Kidney (tissue), 14 donors: Measurements from ENCODE around the gene OBSCN. TPM values are rescaled to one million over a fixed set of nuclear protein-coding genes. Genes with fewer than 3 reads are reported as not detected.
A peak's percentile ranks its signal among the peaks of the same experiment; 100 is the strongest.

Experiments
- DNase-seq, 5 donors: peaks; one replicate each; pipeline ENCODE4 v3.0.0-alpha.2; 2013 to 2020
- FAIRE-seq: peaks from 2 replicates; lab custom pipeline; 2012; peaks lifted over from hg19 to GRCh38; lab: Jason Lieb, UNC
- H3K27ac ChIP-seq, 2 donors: one replicate each; pipeline ENCODE4 v1.7.0; 2013; ENCODE audit warnings: low read depth in 2 of 2, low read length in 2 of 2, inconsistent platforms in 1 of 2
- H3K27me3 ChIP-seq: one replicate; pipeline ENCODE4 v1.7.1; 2013; ENCODE audit warnings: low read length, inconsistent platforms; ENCODE audit not compliant: control insufficient read depth, insufficient read depth
- H3K36me3 ChIP-seq, 3 donors: one replicate each; pipeline versions ENCODE4 v1.7.0 to v1.7.1; 2013; ENCODE audit warnings: low read length in 3 of 3, control low read depth in 1 of 3, inconsistent platforms in 1 of 3; ENCODE audit not compliant: insufficient read depth in 3 of 3, control insufficient read depth in 2 of 3
- H3K4me1 ChIP-seq, 3 donors: one replicate each; pipeline versions ENCODE4 v1.7.0 to v1.7.1; 2013; ENCODE audit warnings: low read length in 3 of 3, inconsistent platforms in 1 of 3, low read depth in 1 of 3; ENCODE audit not compliant: control insufficient read depth in 2 of 3, insufficient read depth in 2 of 3
- H3K4me3 ChIP-seq, 3 donors: one replicate each; pipeline versions ENCODE4 v1.7.0 to v1.8.1; 2013; ENCODE audit warnings: low read length in 3 of 3, control low read depth in 1 of 3, inconsistent platforms in 1 of 3
- H3K9ac ChIP-seq, 3 donors: one replicate each; pipeline versions ENCODE4 v1.7.0 to v1.7.1; 2013; ENCODE audit warnings: low read length in 3 of 3, control low read depth in 1 of 3, inconsistent platforms in 1 of 3
- H3K9me3 ChIP-seq, 3 donors: one replicate each; pipeline versions ENCODE4 v1.7.0 to v1.7.1; 2013; ENCODE audit warnings: low read length in 3 of 3, control low read depth in 1 of 3, inconsistent platforms in 1 of 3; ENCODE audit not compliant: control insufficient read depth in 2 of 3, insufficient read depth in 1 of 3
- intact Hi-C: fragments of 100-400 bp; cut with DNase I; formaldehyde crosslinking; loops from one replicate; pipeline ENCODE4 v1.11.1; 2022
- polyA plus RNA-seq: library from polyadenylated mRNA; stranded (reverse); fragments of 350-450 nt; fragmentation: Illumina TruSeq; extraction: RNeasy Lipid Tissue Mini Kit (QIAGEN cat#74804); gene quantifications from one replicate; pipeline ENCODE4 v1.2.3, GENCODE V29; 2014; ENCODE audit warnings: low read depth, low replicate concordance; ENCODE audit not compliant: insufficient read depth
- total RNA-seq: library from RNA; stranded (reverse); fragmentation: NEBNext Ultra II Directional; extraction: Animal tissue kit (Norgen Biotek cat#: 25700); gene quantifications from one replicate; pipeline ENCODE4 v1.2.1, GENCODE V29; 2021
- TF ChIP-seq, protein P1 (sequence below): IDR thresholded peaks from 3 replicates; pipeline ENCODE4 v1.5.1; 2012; ENCODE audit warnings: mild to moderate bottlenecking, moderate library complexity, borderline replicate concordance; ENCODE audit not compliant: insufficient read depth; ENCODE audit errors: extremely low read depth
- donor health status: control.
- donor health status: control.
- donor health status: control.
- donor health status: control.
- donor health status: control.
- donor health status: DM: yes; HTN: yes; CAD: no.
- donor health status: Normal renal cell carcinoma (clear cell type).

OBSCN gene
- total and polyA plus RNA-seq, 2 donors from 2014 or later = 14.5 to 30.0 TPM

- peaks cover 0 to 26% (median 3%) of the 10 kb centered on the region in 3 donors for H3K9me3 ChIP-seq
- H3K9ac ChIP-seq = no peak overlapping the region
- DNase-seq (no peak), FAIRE-seq (no peak)
- TF ChIP-seq, protein P1, sequence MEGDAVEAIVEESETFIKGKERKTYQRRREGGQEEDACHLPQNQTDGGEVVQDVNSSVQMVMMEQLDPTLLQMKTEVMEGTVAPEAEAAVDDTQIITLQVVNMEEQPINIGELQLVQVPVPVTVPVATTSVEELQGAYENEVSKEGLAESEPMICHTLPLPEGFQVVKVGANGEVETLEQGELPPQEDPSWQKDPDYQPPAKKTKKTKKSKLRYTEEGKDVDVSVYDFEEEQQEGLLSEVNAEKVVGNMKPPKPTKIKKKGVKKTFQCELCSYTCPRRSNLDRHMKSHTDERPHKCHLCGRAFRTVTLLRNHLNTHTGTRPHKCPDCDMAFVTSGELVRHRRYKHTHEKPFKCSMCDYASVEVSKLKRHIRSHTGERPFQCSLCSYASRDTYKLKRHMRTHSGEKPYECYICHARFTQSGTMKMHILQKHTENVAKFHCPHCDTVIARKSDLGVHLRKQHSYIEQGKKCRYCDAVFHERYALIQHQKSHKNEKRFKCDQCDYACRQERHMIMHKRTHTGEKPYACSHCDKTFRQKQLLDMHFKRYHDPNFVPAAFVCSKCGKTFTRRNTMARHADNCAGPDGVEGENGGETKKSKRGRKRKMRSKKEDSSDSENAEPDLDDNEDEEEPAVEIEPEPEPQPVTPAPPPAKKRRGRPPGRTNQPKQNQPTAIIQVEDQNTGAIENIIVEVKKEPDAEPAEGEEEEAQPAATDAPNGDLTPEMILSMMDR = no peak
- no peaks in the 10 kb centered on the region for H3K27me3 ChIP-seq
- no peak overlapping the region for H3K27ac ChIP-seq
- H3K36me3 ChIP-seq = no peaks in the 10 kb centered on the region
- intact Hi-C loops = no loop called here
- H3K4me1 ChIP-seq = no peaks in the 10 kb centered on the region
- H3K4me3 ChIP-seq = no peak overlapping the region
These were observed 90.6 kb downstream of the OBSCN start for GRCh38 chr1:228298471-228298870.

GRCh38 chr1:228299211-228299610, 91.4 kb downstream of the OBSCN start:
- peaks cover 0 to 26% (median 3%) of the 10 kb centered on the region in 3 donors for H3K9me3 ChIP-seq
- TF ChIP-seq, protein P1 = no peak
- no peaks in the 10 kb centered on the region for H3K36me3 ChIP-seq
- no peak overlapping the region for H3K4me3 ChIP-seq
- DNase-seq (no peak), FAIRE-seq (no peak)
- no peak overlapping the region for H3K27ac ChIP-seq
- intact Hi-C loops = no loop called here
- H3K9ac ChIP-seq = no peak overlapping the region
- H3K27me3 ChIP-seq = no peaks in the 10 kb centered on the region
- no peaks in the 10 kb centered on the region for H3K4me1 ChIP-seq

GRCh38 chr1:228299901-228300300, 92.1 kb downstream of the OBSCN start:
- Histone ChIP-seq H3K27ac (no peak overlapping the region), H3K9me3 (peaks cover 0 to 26% (median 3%) of the 10 kb centered on the region in 3 donors), H3K9ac (no peak overlapping the region), H3K4me3 (no peak overlapping the region), H3K27me3 (no peaks in the 10 kb centered on the region), H3K4me1 (no peaks in the 10 kb centered on the region), H3K36me3 (no peaks in the 10 kb centered on the region)
- no peak for FAIRE-seq
- DNase-seq = peak in 1 of 5 donors; percentile 29
- intact Hi-C loops = no loop called here
- TF ChIP-seq, protein P1 = no peak

DNA sequence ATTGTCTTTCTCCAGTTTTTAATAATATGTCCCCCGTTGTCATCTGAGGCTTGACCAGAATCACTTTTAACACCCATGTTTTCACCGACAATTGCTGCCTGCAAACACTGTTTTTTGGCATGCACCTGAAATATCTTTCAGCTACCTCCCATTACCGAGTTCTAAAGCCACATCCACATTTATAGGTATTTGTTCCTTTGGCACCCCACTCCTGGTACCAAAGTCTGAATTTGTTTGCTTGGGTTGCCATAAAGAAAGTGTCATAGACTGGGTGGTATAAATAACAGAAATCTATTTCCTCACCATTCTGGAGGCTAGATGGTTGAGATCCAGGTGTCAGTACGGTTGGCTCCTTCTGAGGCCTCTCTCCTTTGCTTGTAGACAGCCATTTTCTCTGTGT, 94.2 kb downstream of the OBSCN start:
- DNase-seq (no peak), FAIRE-seq (no peak)
- H3K4me3 ChIP-seq = no peak overlapping the region
- H3K27ac ChIP-seq = no peak overlapping the region
- H3K9me3 ChIP-seq = peaks cover 0 to 21% (median 3%) of the 10 kb centered on the region in 3 donors
- TF ChIP-seq, protein P1 = no peak
- no peaks in the 10 kb centered on the region for H3K36me3 ChIP-seq
- H3K4me1 ChIP-seq = no peaks in the 10 kb centered on the region
- intact Hi-C loops = no loop called here
- no peaks in the 10 kb centered on the region for H3K27me3 ChIP-seq
- no peak overlapping the region for H3K9ac ChIP-seq
